Measurements from ENCODE around the gene ABHD12B. TPM values are rescaled to one million over a fixed set of nuclear protein-coding genes. Genes with fewer than 3 reads are reported as not detected.

Gene ABHD12B
- total and polyA plus RNA-seq, 2 experiments from 2014 or later: 0.94 TPM; not detected in 1

DNA sequence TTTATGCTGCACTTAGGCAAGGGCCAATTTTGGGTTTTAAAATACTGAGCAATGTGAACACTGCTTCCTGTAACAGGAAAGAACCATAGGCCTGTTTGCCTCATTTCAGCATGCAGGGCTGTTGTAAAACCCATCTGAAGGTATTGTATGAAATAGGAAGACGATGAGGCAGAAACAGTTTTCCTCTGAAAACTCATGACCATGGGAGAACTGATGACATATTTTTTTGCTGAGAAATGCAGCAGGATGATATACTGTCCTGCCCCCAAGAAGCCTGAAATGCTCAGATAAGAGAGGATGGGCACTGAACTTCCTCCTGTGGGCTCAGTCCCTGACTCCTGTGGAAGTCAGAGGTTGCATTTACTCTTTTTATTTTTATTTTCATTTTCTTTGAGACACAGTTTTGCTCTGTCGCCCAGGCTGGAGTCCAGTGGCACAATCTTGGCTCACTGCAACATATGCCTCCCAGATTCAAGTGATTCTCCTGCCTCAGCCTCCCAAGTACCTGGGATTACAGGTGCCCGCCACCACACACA, 55.1 kb downstream of the ABHD12B start:
- TF ChIP-seq, protein P1, sequence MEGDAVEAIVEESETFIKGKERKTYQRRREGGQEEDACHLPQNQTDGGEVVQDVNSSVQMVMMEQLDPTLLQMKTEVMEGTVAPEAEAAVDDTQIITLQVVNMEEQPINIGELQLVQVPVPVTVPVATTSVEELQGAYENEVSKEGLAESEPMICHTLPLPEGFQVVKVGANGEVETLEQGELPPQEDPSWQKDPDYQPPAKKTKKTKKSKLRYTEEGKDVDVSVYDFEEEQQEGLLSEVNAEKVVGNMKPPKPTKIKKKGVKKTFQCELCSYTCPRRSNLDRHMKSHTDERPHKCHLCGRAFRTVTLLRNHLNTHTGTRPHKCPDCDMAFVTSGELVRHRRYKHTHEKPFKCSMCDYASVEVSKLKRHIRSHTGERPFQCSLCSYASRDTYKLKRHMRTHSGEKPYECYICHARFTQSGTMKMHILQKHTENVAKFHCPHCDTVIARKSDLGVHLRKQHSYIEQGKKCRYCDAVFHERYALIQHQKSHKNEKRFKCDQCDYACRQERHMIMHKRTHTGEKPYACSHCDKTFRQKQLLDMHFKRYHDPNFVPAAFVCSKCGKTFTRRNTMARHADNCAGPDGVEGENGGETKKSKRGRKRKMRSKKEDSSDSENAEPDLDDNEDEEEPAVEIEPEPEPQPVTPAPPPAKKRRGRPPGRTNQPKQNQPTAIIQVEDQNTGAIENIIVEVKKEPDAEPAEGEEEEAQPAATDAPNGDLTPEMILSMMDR (IDR thresholded peaks at IDR 0.05; ENCODE audit: low read depth, low read length): no peak
- DNase-seq (ENCODE audit: low read depth in 1 of 2, low spot score in 1 of 2): no peak
- H3K4me1 ChIP-seq (ENCODE audit: low read depth): no peaks in the 10 kb centered on the region
- no peaks in the 10 kb centered on the region for H3K36me3 ChIP-seq
- H3K27me3 ChIP-seq: no peaks in the 10 kb centered on the region
- no peak overlapping the region for H3K27ac ChIP-seq
- no peaks in the 10 kb centered on the region for H3K9me3 ChIP-seq (ENCODE audit: low read depth)
- H3K4me3 ChIP-seq: no peak overlapping the region

DNA sequence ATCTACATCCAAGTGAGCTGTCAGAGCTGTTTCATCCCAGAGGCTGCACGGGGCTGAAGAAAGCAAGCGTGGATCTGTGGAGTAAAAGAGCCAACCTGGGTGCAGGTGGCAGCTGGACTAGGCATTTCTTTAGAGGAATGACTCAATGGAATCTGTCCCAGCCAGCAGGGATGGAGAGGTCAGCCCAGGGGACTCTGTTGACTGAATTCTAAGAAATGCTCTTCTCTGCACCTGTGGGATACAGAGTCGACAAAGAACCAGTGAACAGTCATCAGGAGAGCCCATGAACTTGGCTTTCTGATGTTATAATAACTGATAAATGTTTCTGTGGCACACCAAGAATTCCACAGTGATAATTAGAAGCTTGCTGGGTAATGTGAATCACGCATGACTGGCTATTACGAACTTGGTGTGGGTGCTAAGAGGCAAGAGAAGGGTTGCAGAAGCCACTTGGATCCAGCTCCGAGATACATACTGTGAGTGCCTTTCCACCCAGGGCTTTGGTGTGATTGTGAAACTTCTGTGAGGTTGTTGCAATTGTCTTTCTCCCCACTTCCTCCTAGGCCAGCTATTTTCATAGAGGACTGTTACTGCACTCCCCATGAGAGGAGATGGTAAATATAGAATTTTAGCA, 56.3 kb downstream of the ABHD12B start:
- Histone ChIP-seq H3K4me3 (no peak overlapping the region), H3K4me1 (ENCODE audit: low read depth) (no peaks in the 10 kb centered on the region), H3K27ac (no peak overlapping the region), H3K27me3 (no peaks in the 10 kb centered on the region), H3K36me3 (no peaks in the 10 kb centered on the region), H3K9me3 (ENCODE audit: low read depth) (no peaks in the 10 kb centered on the region)
- TF ChIP-seq, protein P1 (IDR thresholded peaks at IDR 0.05; ENCODE audit: low read depth, low read length): no peak
- DNase-seq (ENCODE audit: low read depth in 1 of 2, low spot score in 1 of 2): peak in 1 of 2 donors; percentile 95

DNA sequence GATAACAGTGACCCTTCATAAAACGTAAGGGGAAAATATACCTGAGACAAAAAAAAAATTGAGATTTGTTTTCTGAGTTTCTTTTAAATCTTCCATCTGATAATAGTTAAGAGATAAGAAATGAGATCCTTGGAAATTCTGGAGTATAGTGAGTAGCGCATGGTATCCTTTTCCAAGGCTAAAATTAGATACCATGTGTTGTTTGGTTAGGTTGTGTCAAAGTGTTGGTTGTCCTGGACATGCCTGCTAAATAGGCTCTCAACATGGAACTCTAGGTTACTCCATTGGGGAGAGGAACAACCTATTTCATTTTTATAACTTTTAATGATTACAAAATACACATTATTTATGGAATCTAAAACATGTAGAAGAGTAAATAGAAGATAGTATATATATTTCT, 57.7 kb downstream of the ABHD12B start:
- no peak for DNase-seq (ENCODE audit: low read depth in 1 of 2, low spot score in 1 of 2)
- no peak overlapping the region for H3K4me3 ChIP-seq

DNA sequence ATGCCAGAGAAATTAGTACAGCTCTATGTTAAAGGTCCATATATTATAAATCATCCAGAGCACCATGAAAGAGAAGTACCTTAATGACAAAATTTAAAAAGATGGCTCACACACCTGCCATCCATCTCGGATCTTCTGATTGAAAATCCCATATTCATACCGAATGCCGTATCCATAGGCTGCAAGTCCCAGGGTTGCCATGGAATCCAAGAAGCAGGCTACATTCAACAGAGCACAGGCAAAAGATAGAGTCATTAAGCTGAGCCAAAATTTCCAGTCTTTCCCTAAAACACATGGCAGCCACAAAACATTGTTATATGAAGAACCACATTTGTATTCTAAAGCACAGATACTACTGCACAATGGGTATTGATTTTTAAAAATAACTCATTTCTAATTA, 59.7 kb downstream of the ABHD12B start:
- Histone ChIP-seq H3K4me1 (ENCODE audit: low read depth) (no peaks in the 10 kb centered on the region), H3K27me3 (no peaks in the 10 kb centered on the region), H3K27ac (no peak overlapping the region), H3K36me3 (no peaks in the 10 kb centered on the region), H3K9me3 (ENCODE audit: low read depth) (no peaks in the 10 kb centered on the region), H3K4me3 (no peak overlapping the region)
- TF ChIP-seq, protein P1 (IDR thresholded peaks at IDR 0.05; ENCODE audit: low read depth, low read length): no peak
- DNase-seq (ENCODE audit: low read depth in 1 of 2, low spot score in 1 of 2): no peak

More for the DNA sequence above, 57.7 kb downstream of the ABHD12B start:
- TF ChIP-seq, protein P1 (IDR thresholded peaks at IDR 0.05; ENCODE audit: low read depth, low read length): no peak
- Histone ChIP-seq H3K4me1 (ENCODE audit: low read depth) (no peaks in the 10 kb centered on the region), H3K27me3 (no peaks in the 10 kb centered on the region), H3K27ac (no peak overlapping the region), H3K36me3 (no peaks in the 10 kb centered on the region), H3K9me3 (ENCODE audit: low read depth) (no peaks in the 10 kb centered on the region)

DNA sequence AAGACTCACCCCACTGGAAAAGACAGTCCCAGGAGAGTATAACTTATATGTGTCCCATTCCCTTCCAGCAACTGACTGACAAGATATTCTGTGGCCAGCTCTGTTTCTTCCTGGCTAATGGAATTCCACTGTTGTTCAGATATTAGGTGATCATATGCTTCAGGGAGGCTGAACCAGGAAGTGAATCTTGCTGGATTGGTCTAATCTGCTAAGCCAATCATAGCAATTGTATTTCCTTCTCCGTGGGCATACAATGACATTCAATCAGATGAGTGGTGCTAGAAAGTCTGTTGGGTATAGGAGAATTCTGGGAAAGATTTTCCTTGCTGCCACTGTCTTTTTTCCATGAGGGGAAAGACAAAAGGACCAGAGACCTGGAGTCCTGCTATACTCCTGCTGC, 60.3 kb downstream of the ABHD12B start:
- no peaks in the 10 kb centered on the region for H3K27me3 ChIP-seq
- H3K9me3 ChIP-seq (ENCODE audit: low read depth): no peaks in the 10 kb centered on the region
- no peaks in the 10 kb centered on the region for H3K4me1 ChIP-seq (ENCODE audit: low read depth)
- no peak overlapping the region for H3K4me3 ChIP-seq
- no peak overlapping the region for H3K27ac ChIP-seq
- TF ChIP-seq, protein P1 (IDR thresholded peaks at IDR 0.05; ENCODE audit: low read depth, low read length): no peak
- H3K36me3 ChIP-seq: no peaks in the 10 kb centered on the region
- DNase-seq (ENCODE audit: low read depth in 1 of 2, low spot score in 1 of 2): no peak

Measured in cardiac muscle cell (in vitro differentiated cells and primary cell).